GM18951 (cell line): ENCODE measurements around the gene ARHGEF7.

Source experiments
- POLR2A ChIP-seq: IDR thresholded peaks from 4 replicates; pipeline ENCODE4 v1.6.1; 2011; ENCODE audit warnings: mild to moderate bottlenecking; ENCODE audit not compliant: insufficient read length, insufficient read depth; ENCODE audit errors: extremely low read depth
- in situ Hi-C: fragments of 300-500 bp; cut with MboI; formaldehyde crosslinking; loops from one replicate; pipeline ENCODE4 v1.12.0; 2022; ENCODE audit warnings: low sequenced_read_pairs, mixed read lengths, inconsistent platforms; ENCODE audit not compliant: unreplicated experiment

The ARHGEF7 gene

GRCh38 chr13:111230385-111230930, 115.3 kb downstream of the ARHGEF7 start:
- TF ChIP-seq POLR2A: no peak
- in situ Hi-C loops: no loop called here

GRCh38 chr13:111232191-111232590, 117.1 kb downstream of the ARHGEF7 start:
- in situ Hi-C loops: no loop called here
- no peak for TF ChIP-seq POLR2A

GRCh38 chr13:111233080-111233479, 118.0 kb downstream of the ARHGEF7 start:
- in situ Hi-C loops: no loop called here
- TF ChIP-seq POLR2A: no peak

GRCh38 chr13:111239764-111240670, 124.9 kb downstream of the ARHGEF7 start:
- in situ Hi-C loops: no loop called here
- TF ChIP-seq POLR2A: no peak

GRCh38 chr13:111241006-111241755, 126.1 kb downstream of the ARHGEF7 start:
- in situ Hi-C loops: no loop called here
- no peak for TF ChIP-seq POLR2A

GRCh38 chr13:111241862-111242261, 126.8 kb downstream of the ARHGEF7 start:
- TF ChIP-seq POLR2A: no peak
- in situ Hi-C loops: no loop called here

GRCh38 chr13:111242585-111242984, 127.5 kb downstream of the ARHGEF7 start:
- TF ChIP-seq POLR2A: no peak
- in situ Hi-C loops: no loop called here

GRCh38 chr13:111243981-111244380, 128.9 kb downstream of the ARHGEF7 start:
- in situ Hi-C loops: no loop called here
- TF ChIP-seq POLR2A: no peak

GRCh38 chr13:111245576-111246384, 130.7 kb downstream of the ARHGEF7 start:
- in situ Hi-C loops: no loop called here
- TF ChIP-seq POLR2A: no peak

GRCh38 chr13:111247552-111247951, 132.4 kb downstream of the ARHGEF7 start:
- in situ Hi-C loops: no loop called here
- TF ChIP-seq POLR2A: no peak

GRCh38 chr13:111248822-111249221, 133.7 kb downstream of the ARHGEF7 start:
- in situ Hi-C loops: no loop called here
- no peak for TF ChIP-seq POLR2A

GRCh38 chr13:111249637-111250360, 134.7 kb downstream of the ARHGEF7 start:
- no peak for TF ChIP-seq POLR2A
- in situ Hi-C loops: no loop called here
